NCI-H69 (cell line): Measurements from ENCODE around the gene PTX4.

Experiments
- DNase-seq: peaks from one replicate; lab custom pipeline; 2025; lab: John Stamatoyannopoulos, UW

The PTX4 gene

GRCh38 chr16:1523581-1524245, 35.0 kb upstream of the PTX4 start:
- DNase-seq, result no peak

DNA sequence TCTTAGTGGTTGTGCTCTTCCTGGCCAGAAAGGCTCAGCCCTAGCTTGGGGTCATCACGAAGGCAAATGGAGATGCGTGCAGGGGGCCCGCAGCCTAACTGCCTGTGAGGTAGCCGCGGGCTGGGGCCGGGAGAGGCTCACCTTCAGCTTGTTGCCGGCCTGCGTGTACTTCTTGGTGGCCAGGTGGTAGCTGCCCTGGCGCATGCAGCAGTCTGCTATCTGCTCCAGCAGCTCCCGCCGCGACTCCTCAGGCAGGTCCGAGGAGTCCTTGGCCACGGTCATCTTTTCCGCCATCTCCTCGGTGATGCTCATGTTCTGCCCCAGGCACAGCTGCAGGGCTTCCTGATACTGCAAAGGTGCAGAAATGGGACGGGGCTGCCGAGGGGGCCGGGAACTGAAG, 31.7 kb upstream of the PTX4 start:
- no peak for DNase-seq

DNA sequence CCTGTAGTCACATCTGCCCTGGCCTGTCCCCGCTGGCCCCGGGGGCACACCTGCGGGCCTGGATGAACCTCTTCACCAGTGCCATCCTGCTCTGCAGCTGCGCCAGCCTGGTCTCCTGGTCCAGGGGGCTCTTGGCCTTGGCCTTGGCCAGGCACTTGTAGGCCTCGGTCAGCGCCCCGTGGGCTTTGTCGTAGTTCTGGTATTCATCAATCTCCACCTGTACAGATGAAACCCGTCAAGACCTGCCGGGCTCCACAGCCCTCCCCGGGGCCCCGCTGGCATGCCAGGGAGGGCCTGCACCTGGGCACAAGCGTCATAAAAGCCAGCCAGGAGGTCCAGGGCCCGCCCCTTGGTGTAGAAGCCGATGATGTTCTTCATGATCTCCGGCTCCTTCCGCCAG, 31.1 kb upstream of the PTX4 start:
- DNase-seq, result no peak

GRCh38 chr16:1518626-1519135, 29.9 kb upstream of the PTX4 start:
- no peak for DNase-seq

DNA sequence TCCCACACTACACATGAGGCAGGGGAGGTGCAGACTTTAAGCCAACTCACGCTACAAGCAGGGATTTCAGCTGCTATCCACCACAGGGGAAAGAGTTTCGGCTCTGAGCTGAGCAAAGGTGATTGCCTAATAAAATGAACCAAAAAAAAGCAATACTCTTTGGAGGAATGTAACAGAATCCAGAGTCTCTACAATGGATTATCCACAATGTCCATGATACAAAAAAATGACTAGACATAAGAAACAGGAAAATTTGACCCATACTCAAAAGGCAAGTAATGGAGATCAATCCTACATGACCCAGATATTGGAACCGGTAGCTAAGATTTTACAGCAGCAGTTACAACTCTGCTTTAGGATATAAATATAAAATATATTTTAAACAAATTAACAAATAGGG, 25.8 kb upstream of the PTX4 start:
- DNase-seq, result no peak

- no peak for DNase-seq
These were observed 24.0 kb upstream of the PTX4 start for GRCh38 chr16:1512774-1513173.

- DNase-seq, result peak; percentile 13
These were observed 23.2 kb upstream of the PTX4 start for GRCh38 chr16:1511662-1512569.

DNA sequence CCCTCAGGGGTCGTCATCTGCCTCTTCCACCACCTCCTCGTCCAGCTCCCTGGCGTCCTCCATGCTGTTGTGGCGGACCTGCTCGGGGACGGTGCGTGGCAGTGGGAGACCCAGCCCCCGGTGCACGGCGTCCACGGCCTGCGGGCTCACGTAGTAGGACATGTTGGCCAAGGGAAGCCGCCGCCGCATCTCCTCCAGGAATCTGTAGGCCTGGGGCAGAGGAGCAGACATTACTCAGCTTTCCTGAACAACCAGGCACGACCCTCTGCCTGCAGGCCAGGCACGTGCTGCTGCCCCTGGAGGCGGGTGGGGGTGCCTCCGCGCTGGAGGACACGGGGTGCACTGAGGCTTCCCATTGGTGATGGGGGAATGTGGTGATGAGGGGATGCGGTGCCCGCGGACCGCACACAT, 22.2 kb upstream of the PTX4 start:
- no peak for DNase-seq

GRCh38 chr16:1510272-1510671, 21.5 kb upstream of the PTX4 start:
- DNase-seq, result no peak

GRCh38 chr16:1509307-1510221, 20.8 kb upstream of the PTX4 start:
- no peak for DNase-seq

- DNase-seq, result no peak
These were observed 19.9 kb upstream of the PTX4 start for GRCh38 chr16:1508494-1509187.

DNA sequence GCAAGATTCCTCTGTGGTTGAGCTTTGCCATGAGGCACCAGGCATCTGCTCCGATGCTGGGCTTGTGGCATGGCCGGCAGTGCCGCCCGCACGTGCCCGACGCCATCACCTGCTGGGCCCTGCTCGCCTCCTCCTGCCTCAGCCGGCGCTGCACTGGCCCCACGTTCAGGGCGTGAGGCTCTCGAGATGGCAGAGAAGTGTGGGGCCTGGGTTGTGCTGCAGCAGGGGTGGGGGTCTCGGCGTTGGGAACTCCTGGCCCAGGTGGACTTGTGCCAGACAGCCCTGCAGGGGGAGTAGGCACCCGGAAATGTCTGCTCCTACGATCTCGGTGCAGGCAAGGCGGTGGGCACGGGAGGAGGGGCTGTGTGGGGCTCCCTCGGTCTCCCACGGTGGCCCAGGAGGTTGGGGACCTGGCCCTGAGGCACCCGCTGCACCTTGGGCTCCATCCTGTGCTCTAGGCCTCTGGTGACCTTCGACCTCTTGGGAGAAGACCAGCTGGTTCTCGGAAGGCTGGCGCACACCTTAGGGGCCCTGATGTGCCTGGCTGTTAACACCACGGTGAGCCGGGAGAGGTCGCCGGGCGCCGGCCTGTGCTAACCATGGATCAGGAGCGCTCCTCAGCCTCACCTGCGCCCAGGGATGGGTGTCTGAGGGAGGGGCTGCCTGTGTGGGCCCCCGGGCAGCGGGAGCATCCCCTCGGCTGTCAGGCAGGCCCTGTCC, 17.9 kb upstream of the PTX4 start:
- DNase-seq, result no peak

DNA sequence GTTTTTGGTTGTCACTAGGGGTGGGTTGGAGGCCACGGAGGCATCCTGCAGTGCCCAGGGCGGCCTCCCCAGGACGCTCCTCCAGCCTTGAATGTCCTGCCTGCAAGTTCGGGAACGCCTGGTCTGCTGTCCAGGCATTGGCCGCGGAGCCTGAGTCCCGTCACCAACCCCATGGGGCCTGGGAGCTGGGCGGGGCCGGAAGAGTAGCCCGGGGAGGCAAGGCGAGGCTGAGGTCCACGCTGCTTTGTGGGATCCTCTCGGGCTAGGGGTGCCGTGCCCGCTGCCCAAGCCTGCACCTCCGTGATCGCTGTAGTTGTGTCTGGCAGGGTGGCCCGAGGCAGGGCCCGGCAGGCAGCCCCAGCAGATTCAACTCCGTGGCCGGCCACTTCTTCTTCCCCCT, 17.2 kb upstream of the PTX4 start:
- no peak for DNase-seq

- no peak for DNase-seq
These were observed 16.5 kb upstream of the PTX4 start for GRCh38 chr16:1505073-1505844.

- no peak for DNase-seq
These were observed 14.6 kb upstream of the PTX4 start for GRCh38 chr16:1503110-1503955.

GRCh38 chr16:1502092-1503004, 13.6 kb upstream of the PTX4 start:
- no peak for DNase-seq

GRCh38 chr16:1501630-1502029, 12.9 kb upstream of the PTX4 start:
- DNase-seq, result no peak
